ENCODE results near the gene QPRT. TPM values are rescaled to one million over a fixed set of nuclear protein-coding genes. Genes with fewer than 3 reads are reported as not detected.

The QPRT gene
- total and polyA plus RNA-seq, 2 donors (not counting 1 experiment from before 2014, with no cell fraction given) = 27.7 to 94.0 TPM

- Histone ChIP-seq H3K36me3 (ENCODE audit: control insufficient read depth, insufficient read depth, low read length) (no peaks in the 10 kb centered on the region), H3K9ac (ENCODE audit: insufficient read depth, low read length) (no peak overlapping the region), H3K27me3 (ENCODE audit: control insufficient read depth, insufficient read depth, low read length) (no peaks in the 10 kb centered on the region), H3K79me2 (ENCODE audit: control insufficient read depth, insufficient read depth, low read length) (no peaks in the 10 kb centered on the region), H3K4me1 (ENCODE audit: control insufficient read depth, extremely low read depth, insufficient read depth, low read length) (no peaks in the 10 kb centered on the region), H2AFZ (ENCODE audit: low read length) (no peak overlapping the region), H4K20me1 (ENCODE audit: control insufficient read depth, extremely low read depth, insufficient read depth, low read length) (no peaks in the 10 kb centered on the region), H3K4me3 (replicated peaks in 1 of 4; ENCODE audit: control extremely low read depth in 1 of 4, insufficient read depth in 1 of 4, low read depth in 3 of 4, low read length in 4 of 4) (no peak overlapping the region), H3K4me2 (ENCODE audit: extremely low read depth, insufficient read depth, low read length) (no peak overlapping the region), H3K27ac (ENCODE audit: insufficient read depth, low read length) (no peak overlapping the region), H3K9me3 (ENCODE audit: control insufficient read depth, insufficient read depth, low read depth, low read length) (no peaks in the 10 kb centered on the region)
- DNase-seq (ENCODE audit: low read depth in 2 of 2) = peak; percentile 52 to 61
- TF ChIP-seq, protein P1, sequence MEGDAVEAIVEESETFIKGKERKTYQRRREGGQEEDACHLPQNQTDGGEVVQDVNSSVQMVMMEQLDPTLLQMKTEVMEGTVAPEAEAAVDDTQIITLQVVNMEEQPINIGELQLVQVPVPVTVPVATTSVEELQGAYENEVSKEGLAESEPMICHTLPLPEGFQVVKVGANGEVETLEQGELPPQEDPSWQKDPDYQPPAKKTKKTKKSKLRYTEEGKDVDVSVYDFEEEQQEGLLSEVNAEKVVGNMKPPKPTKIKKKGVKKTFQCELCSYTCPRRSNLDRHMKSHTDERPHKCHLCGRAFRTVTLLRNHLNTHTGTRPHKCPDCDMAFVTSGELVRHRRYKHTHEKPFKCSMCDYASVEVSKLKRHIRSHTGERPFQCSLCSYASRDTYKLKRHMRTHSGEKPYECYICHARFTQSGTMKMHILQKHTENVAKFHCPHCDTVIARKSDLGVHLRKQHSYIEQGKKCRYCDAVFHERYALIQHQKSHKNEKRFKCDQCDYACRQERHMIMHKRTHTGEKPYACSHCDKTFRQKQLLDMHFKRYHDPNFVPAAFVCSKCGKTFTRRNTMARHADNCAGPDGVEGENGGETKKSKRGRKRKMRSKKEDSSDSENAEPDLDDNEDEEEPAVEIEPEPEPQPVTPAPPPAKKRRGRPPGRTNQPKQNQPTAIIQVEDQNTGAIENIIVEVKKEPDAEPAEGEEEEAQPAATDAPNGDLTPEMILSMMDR (conservative IDR thresholded peaks at IDR 0.05 in 1 of 2, IDR thresholded peaks at IDR 0.05 in 1 of 2; ENCODE audit: low read depth in 1 of 2, low read length in 2 of 2) = no peak
- no peak for TF ChIP-seq EZH2 (IDR thresholded peaks at IDR 0.05; ENCODE audit: low read length, missing control alignments)
Measured at GRCh38 chr16:29674188-29674587, 4.8 kb upstream of the QPRT start.

GRCh38 chr16:29675811-29676643 is 3.0 kb upstream of the QPRT start:
- Histone ChIP-seq H3K9me3 (ENCODE audit: control insufficient read depth, insufficient read depth, low read depth, low read length) (no peaks in the 10 kb centered on the region), H3K79me2 (ENCODE audit: control insufficient read depth, insufficient read depth, low read length) (no peaks in the 10 kb centered on the region), H3K36me3 (ENCODE audit: control insufficient read depth, insufficient read depth, low read length) (no peaks in the 10 kb centered on the region), H3K4me1 (ENCODE audit: control insufficient read depth, extremely low read depth, insufficient read depth, low read length) (no peaks in the 10 kb centered on the region), H3K27ac (ENCODE audit: insufficient read depth, low read length) (no peak overlapping the region), H2AFZ (ENCODE audit: low read length) (no peak overlapping the region), H4K20me1 (ENCODE audit: control insufficient read depth, extremely low read depth, insufficient read depth, low read length) (no peaks in the 10 kb centered on the region), H3K9ac (ENCODE audit: insufficient read depth, low read length) (no peak overlapping the region), H3K27me3 (ENCODE audit: control insufficient read depth, insufficient read depth, low read length) (no peaks in the 10 kb centered on the region), H3K4me2 (ENCODE audit: extremely low read depth, insufficient read depth, low read length) (no peak overlapping the region), H3K4me3 (replicated peaks in 1 of 4; ENCODE audit: control extremely low read depth in 1 of 4, insufficient read depth in 1 of 4, low read depth in 3 of 4, low read length in 4 of 4) (no peak overlapping the region)
- TF ChIP-seq, protein P1 (conservative IDR thresholded peaks at IDR 0.05 in 1 of 2, IDR thresholded peaks at IDR 0.05 in 1 of 2; ENCODE audit: low read depth in 1 of 2, low read length in 2 of 2) = no peak
- TF ChIP-seq EZH2 (IDR thresholded peaks at IDR 0.05; ENCODE audit: low read length, missing control alignments) = no peak
- peak; percentile 17 to 31 for DNase-seq (ENCODE audit: low read depth in 2 of 2)

DNA sequence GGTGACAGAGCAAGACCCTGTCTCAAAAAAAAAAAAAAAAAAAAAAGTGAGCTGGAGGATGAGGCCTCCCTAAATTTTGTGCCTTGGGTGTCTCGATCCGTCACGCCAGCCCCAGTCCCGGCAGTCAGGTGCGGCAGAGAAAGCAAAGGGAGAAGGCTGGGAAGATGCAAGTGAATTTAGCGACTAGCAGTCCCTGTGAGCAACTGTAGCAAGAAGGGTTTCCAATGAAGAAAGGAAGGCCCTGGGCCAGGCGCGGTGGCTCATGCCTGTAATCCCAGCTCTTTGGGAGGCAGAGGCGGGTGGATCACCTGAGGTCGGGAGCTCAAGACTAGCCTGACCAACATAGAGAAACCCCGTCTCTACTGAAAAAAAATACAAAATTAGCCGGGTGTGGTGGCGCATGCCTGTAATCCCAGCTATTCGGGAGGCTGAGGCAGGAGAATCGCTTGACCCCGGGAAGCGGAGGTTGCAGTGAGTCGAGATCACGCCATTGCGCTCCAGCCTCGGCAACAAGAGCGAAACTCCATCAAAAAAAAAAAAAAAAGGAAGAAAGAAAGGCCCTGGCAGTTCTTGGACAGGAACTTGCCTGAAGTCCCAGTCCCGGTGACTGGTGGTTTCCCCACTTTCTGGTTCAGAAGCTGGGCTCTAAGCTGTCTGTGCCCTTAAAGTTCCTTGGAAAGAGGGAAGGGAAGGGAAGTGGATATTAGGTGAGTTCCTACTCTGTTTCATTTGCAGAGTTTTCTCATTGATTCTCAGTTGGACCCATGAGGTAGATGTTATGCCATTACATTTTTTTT is 1.8 kb upstream of the QPRT start:
- no peak overlapping the region for H3K9ac ChIP-seq (ENCODE audit: insufficient read depth, low read length)
- H3K27me3 ChIP-seq (ENCODE audit: control insufficient read depth, insufficient read depth, low read length) = no peaks in the 10 kb centered on the region
- TF ChIP-seq, protein P1 (conservative IDR thresholded peaks at IDR 0.05 in 1 of 2, IDR thresholded peaks at IDR 0.05 in 1 of 2; ENCODE audit: low read depth in 1 of 2, low read length in 2 of 2) = no peak
- TF ChIP-seq EZH2 (IDR thresholded peaks at IDR 0.05; ENCODE audit: low read length, missing control alignments) = no peak
- H4K20me1 ChIP-seq (ENCODE audit: control insufficient read depth, extremely low read depth, insufficient read depth, low read length) = no peaks in the 10 kb centered on the region
- H3K27ac ChIP-seq (ENCODE audit: insufficient read depth, low read length) = no peak overlapping the region
- H3K36me3 ChIP-seq (ENCODE audit: control insufficient read depth, insufficient read depth, low read length) = no peaks in the 10 kb centered on the region
- H3K9me3 ChIP-seq (ENCODE audit: control insufficient read depth, insufficient read depth, low read depth, low read length) = no peaks in the 10 kb centered on the region
- DNase-seq (ENCODE audit: low read depth in 2 of 2) = no peak
- H3K4me2 ChIP-seq (ENCODE audit: extremely low read depth, insufficient read depth, low read length) = no peak overlapping the region
- no peak overlapping the region for H3K4me3 ChIP-seq (replicated peaks in 1 of 4; ENCODE audit: control extremely low read depth in 1 of 4, insufficient read depth in 1 of 4, low read depth in 3 of 4, low read length in 4 of 4)
- no peaks in the 10 kb centered on the region for H3K4me1 ChIP-seq (ENCODE audit: control insufficient read depth, extremely low read depth, insufficient read depth, low read length)
- H2AFZ ChIP-seq (ENCODE audit: low read length) = no peak overlapping the region
- H3K79me2 ChIP-seq (ENCODE audit: control insufficient read depth, insufficient read depth, low read length) = no peaks in the 10 kb centered on the region
